Spleen (tissue), 7 donors: ENCODE results near the gene MME.

Source experiments
- POLR2A ChIP-seq, 3 donors: fragments of 450-650 bp; IDR thresholded peaks; one replicate each; pipeline ENCODE4 v1.5.1; 2017; ENCODE audit warnings: antibody characterized with exemption in 3 of 3, mild to moderate bottlenecking in 1 of 3
- POLR2AphosphoS5 ChIP-seq, 3 donors: sonication (generic); formaldehyde crosslinking; IDR thresholded peaks; one replicate each; pipeline ENCODE4 v1.5.1; 2017; ENCODE audit warnings: antibody characterized with exemption in 3 of 3
- TF ChIP-seq, protein P1 (sequence below), 11 experiments: fragments of 200-600 bp in 7 of 11; fragments of 450-650 bp in 4 of 11; sonication (generic) in 4 of 11; IDR thresholded peaks in 8 of 11; conservative IDR thresholded peaks in 3 of 11; 1 replicate in 7 of 11; 2 replicates in 4 of 11; pipeline versions ENCODE4 v1.4.0 to v1.8.0; 2016 to 2021; ENCODE audit warnings: antibody characterized with exemption in 11 of 11, inconsistent platforms in 4 of 11, mild to moderate bottlenecking in 1 of 11
- donor health status: DM: no; HTN: no; CAD: no; lungs with moderate emphysema.
- donor health status: DM: no; HTN: no; CAD: no.
- donor health status: DM: no; HTN: no; CAD: no.

DNA sequence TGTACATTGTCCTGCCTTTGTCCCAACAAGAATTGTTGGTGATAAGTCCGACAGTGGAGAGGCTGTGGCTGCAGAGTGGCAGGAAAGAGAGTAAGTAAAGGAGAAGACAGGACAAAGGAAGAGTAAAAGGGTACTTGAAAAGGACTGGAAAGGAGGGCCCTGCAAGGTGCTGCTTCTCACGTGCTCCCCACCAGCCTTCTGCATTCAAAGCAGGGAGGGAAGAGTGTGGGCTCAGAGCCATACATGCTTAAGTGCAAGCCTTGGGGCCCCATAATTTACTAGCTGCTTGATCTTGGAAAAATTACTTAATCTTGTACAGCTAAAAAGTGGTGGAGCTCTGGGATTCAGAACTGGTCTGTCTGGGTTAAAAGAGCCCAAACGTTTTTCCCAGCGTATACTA lies 29.9 kb downstream of the MME start:
- TF ChIP-seq, protein P1, sequence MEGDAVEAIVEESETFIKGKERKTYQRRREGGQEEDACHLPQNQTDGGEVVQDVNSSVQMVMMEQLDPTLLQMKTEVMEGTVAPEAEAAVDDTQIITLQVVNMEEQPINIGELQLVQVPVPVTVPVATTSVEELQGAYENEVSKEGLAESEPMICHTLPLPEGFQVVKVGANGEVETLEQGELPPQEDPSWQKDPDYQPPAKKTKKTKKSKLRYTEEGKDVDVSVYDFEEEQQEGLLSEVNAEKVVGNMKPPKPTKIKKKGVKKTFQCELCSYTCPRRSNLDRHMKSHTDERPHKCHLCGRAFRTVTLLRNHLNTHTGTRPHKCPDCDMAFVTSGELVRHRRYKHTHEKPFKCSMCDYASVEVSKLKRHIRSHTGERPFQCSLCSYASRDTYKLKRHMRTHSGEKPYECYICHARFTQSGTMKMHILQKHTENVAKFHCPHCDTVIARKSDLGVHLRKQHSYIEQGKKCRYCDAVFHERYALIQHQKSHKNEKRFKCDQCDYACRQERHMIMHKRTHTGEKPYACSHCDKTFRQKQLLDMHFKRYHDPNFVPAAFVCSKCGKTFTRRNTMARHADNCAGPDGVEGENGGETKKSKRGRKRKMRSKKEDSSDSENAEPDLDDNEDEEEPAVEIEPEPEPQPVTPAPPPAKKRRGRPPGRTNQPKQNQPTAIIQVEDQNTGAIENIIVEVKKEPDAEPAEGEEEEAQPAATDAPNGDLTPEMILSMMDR (IDR thresholded peaks at IDR 0.05 in 8 of 11, conservative IDR thresholded peaks at IDR 0.05 in 3 of 11): no peak
- no peak for TF ChIP-seq POLR2A (IDR thresholded peaks at IDR 0.05)
- TF ChIP-seq POLR2AphosphoS5 (IDR thresholded peaks at IDR 0.05): no peak
